Stomach (tissue), 9 donors: ENCODE data around the gene GC. TPM values are rescaled to one million over a fixed set of nuclear protein-coding genes. Genes with fewer than 3 reads are reported as not detected.
"Not testable (repeated sequence)": the region's sequence is repeated elsewhere in the genome, so short reads cannot be mapped to it uniquely, and the experiment has no call there.

Experiments used
- DNase-seq, 2 donors: peaks; one replicate each; pipeline versions ENCODE4 v3.0.0 to v3.0.0-alpha.2; 2013 to 2019
- H3K27ac ChIP-seq, 5 donors: fragments of 200-600 bp in 4 of 5; sonication (generic) in 4 of 5; one replicate each; pipeline ENCODE4 v1.5.1; 2013 to 2019; ENCODE audit warnings: mild to moderate bottlenecking in 1 of 5, moderate library complexity in 1 of 5
- H3K27me3 ChIP-seq, 3 donors: fragments of 200-600 bp; sonication (generic); one replicate each; pipeline ENCODE4 v1.5.1; 2017 to 2019; ENCODE audit warnings: mixed run types in 1 of 3
- H3K36me3 ChIP-seq, 4 donors: fragments of 200-600 bp; sonication (generic); 1 replicate in 3 of 4; 2 replicates in 1 of 4; pipeline ENCODE4 v1.5.1; 2016 to 2019
- H3K4me1 ChIP-seq, 4 donors: fragments of 200-600 bp; sonication (generic); one replicate each; pipeline ENCODE4 v1.5.1; 2016 to 2019
- H3K4me3 ChIP-seq, 4 donors: fragments of 200-600 bp; sonication (generic) in 3 of 4; one replicate each; pipeline ENCODE4 v1.5.1; 2016 to 2019; ENCODE audit warnings: mild to moderate bottlenecking in 1 of 4
- H3K9me3 ChIP-seq, 4 donors: fragments of 200-600 bp; sonication (generic); one replicate each; pipeline ENCODE4 v1.5.1; 2016 to 2019
- EP300 ChIP-seq: sonication (generic); formaldehyde crosslinking; IDR thresholded peaks from one replicate; pipeline ENCODE4 v1.6.1; 2017; ENCODE audit warnings: antibody characterized with exemption
- POLR2A ChIP-seq, 4 donors: fragments of 450-650 bp; IDR thresholded peaks; one replicate each; pipeline ENCODE4 v1.6.1; 2016; ENCODE audit warnings: antibody characterized with exemption in 4 of 4, control low read depth in 2 of 4, mild to moderate bottlenecking in 1 of 4, moderate library complexity in 1 of 4
- POLR2AphosphoS5 ChIP-seq, 3 donors: sonication (generic); formaldehyde crosslinking; IDR thresholded peaks; one replicate each; pipeline ENCODE4 v1.6.1; 2016; ENCODE audit warnings: antibody characterized with exemption in 3 of 3
- WGBS, 5 donors: extraction: QIAGEN DNeasy Blood & Tissue Kit in 3 of 5; methylation state at CpG; one replicate each; pipeline versions ENCODE4 v1.1.5 to v1.1.7; 2013 to 2018; 5-methylcytosine and 5-hydroxymethylcytosine counted together
- intact Hi-C: fragments of 100-400 bp; cut with DNase I; formaldehyde crosslinking; loops from one replicate; pipeline ENCODE4 v1.15.1; 2023; ENCODE audit warnings: low total_unique reads
- polyA plus RNA-seq, 3 donors: library from polyadenylated mRNA; stranded (reverse); fragments of 200-250 nt; gene quantifications; one replicate each; pipeline ENCODE4 v1.2.3, GENCODE V29; 2013
- total RNA-seq, 5 donors: library from RNA; depleted of rRNA; stranded (reverse); fragments of >200 nt; gene quantifications; one replicate each; pipeline versions ENCODE4 v1.1.0 to v1.2.3, GENCODE V29; 2014 to 2016
- TF ChIP-seq, protein P1 (sequence below), 7 experiments: fragments of 450-650 bp in 4 of 7; fragments of 200-600 bp in 3 of 7; sonication (generic) in 3 of 7; IDR thresholded peaks; one replicate each; pipeline ENCODE4 v1.5.1; 2016 to 2019; ENCODE audit warnings: antibody characterized with exemption in 7 of 7, control low read depth in 2 of 7, mild to moderate bottlenecking in 1 of 7
- donor health status: healthy with polysubstance abuse.
- donor health status: Bipolar disorder and iron deficiency.
- donor health status: healthy.

The GC gene
- total and polyA plus RNA-seq, 8 donors = 2.8 to 14.5 (median 8.2) TPM; not detected in 3

DNA sequence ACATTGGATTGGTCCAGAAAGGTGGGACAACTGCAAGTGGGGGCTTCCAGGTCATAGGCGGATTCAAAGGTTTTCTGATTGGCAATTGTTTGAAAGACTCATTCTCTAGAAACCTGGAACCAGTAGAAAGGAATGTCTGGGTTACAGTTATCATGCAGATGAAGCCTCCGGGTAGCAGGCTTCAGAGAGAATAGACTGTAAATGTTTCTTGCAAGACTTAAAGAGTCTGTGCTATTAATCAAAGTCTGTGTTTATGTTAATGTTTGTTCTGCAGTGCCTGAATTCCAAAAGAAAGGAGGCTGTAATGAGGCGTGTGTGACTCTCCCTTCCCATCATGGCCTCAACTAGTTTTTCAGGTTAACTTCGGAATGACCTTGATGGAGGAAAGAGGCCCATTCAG lies 43.9 kb upstream of the GC start:
- intact Hi-C loops = no loop called here
- H3K4me1 ChIP-seq = peaks cover 0 to 9% (median 0%) of the 10 kb centered on the region in 4 donors
- no peak overlapping the region for H3K27ac ChIP-seq
- 54 to 69% (median 60%) methylated on average over 4 of the region's 4 CpGs for WGBS, 5 donors
- DNase-seq = peak in 1 of 2 donors; percentile 13
- H3K9me3 ChIP-seq = no peaks in the 10 kb centered on the region
- TF ChIP-seq, protein P1, sequence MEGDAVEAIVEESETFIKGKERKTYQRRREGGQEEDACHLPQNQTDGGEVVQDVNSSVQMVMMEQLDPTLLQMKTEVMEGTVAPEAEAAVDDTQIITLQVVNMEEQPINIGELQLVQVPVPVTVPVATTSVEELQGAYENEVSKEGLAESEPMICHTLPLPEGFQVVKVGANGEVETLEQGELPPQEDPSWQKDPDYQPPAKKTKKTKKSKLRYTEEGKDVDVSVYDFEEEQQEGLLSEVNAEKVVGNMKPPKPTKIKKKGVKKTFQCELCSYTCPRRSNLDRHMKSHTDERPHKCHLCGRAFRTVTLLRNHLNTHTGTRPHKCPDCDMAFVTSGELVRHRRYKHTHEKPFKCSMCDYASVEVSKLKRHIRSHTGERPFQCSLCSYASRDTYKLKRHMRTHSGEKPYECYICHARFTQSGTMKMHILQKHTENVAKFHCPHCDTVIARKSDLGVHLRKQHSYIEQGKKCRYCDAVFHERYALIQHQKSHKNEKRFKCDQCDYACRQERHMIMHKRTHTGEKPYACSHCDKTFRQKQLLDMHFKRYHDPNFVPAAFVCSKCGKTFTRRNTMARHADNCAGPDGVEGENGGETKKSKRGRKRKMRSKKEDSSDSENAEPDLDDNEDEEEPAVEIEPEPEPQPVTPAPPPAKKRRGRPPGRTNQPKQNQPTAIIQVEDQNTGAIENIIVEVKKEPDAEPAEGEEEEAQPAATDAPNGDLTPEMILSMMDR (IDR thresholded peaks at IDR 0.05) = no peak
- TF ChIP-seq EP300 (no peak), POLR2A (IDR thresholded peaks at IDR 0.05) (no peak), POLR2AphosphoS5 (IDR thresholded peaks at IDR 0.05) (no peak)
- no peaks in the 10 kb centered on the region for H3K27me3 ChIP-seq
- no peak overlapping the region for H3K4me3 ChIP-seq
- no peaks in the 10 kb centered on the region for H3K36me3 ChIP-seq

DNA sequence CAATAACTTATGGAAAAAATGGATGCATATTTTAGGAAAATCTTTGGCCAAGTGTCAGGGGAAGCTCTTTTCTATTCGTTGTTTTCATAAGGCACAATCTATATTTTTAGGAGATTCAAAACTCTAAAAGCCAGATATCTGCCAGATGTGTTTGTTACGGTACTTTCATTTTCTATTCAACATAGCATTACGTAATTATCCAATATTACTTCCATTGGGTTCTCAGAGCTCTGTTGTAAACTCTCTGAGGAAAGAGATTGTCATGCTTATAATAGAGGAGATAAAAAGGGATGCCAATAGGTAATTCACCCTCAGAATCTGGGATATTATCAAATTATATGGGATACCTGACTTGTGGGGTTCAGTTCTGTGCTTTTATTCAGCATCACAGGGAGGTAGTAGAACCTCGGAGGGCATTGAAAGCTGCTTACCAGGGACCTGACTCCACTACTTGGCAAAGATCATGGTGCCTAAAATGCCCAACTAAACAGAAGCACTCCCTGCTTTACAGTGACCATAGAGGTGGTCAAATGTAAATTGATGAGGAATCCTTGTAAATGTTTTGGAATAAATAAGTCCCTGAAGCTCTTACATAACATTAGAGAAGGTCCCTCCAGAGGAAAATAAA lies 32.9 kb upstream of the GC start:
- TF ChIP-seq EP300 (no peak), POLR2AphosphoS5 (IDR thresholded peaks at IDR 0.05) (no peak), POLR2A (IDR thresholded peaks at IDR 0.05) (no peak)
- TF ChIP-seq, protein P1 (IDR thresholded peaks at IDR 0.05) = no peak
- DNase-seq = no peak
- H3K27ac ChIP-seq = no peak overlapping the region
- WGBS, 5 donors = 81 to 85% (median 84%) methylated on average over 4 of the region's 4 CpGs
- no peaks in the 10 kb centered on the region for H3K9me3 ChIP-seq
- H3K36me3 ChIP-seq = no peaks in the 10 kb centered on the region
- H3K4me1 ChIP-seq = no peaks in the 10 kb centered on the region
- H3K27me3 ChIP-seq = no peaks in the 10 kb centered on the region
- no peak overlapping the region for H3K4me3 ChIP-seq
- intact Hi-C loops = no loop called here

DNA sequence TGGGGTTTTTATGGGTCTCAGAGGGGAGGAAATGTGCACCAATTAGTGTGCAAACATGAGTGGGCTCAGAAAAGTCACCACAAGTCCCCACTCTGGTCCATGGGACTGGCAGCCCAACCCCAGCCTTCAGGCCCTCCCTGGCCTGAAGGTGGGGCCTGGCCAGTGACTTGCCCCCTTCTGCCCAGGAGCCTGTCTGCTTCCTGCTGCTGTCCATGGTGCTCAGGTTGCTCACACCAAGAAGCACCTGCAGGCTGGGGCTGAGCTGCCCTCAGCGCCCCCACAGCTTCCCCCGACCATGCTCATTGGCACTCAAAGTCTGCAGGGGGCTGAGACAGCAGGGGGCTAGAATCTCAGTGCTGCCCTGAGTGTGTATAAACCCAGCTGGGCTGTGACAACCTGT lies 30.6 kb upstream of the GC start:
- peak in 1 of 2 donors; percentile 17 for DNase-seq
- no peaks in the 10 kb centered on the region for H3K36me3 ChIP-seq
- H3K4me1 ChIP-seq = no peaks in the 10 kb centered on the region
- intact Hi-C loops = no loop called here
- no peak overlapping the region for H3K27ac ChIP-seq
- H3K9me3 ChIP-seq = no peaks in the 10 kb centered on the region
- H3K4me3 ChIP-seq = no peak overlapping the region
- no peak for TF ChIP-seq EP300
- TF ChIP-seq POLR2AphosphoS5 (IDR thresholded peaks at IDR 0.05) = no peak
- TF ChIP-seq, protein P1 (IDR thresholded peaks at IDR 0.05) = no peak
- TF ChIP-seq POLR2A (IDR thresholded peaks at IDR 0.05) = no peak
- no peaks in the 10 kb centered on the region for H3K27me3 ChIP-seq
- WGBS, 5 donors = 72 to 84% (median 81%) methylated on average over 2 of the region's 2 CpGs; no CpG with 5 or more reads in 1 of the 5 donors

DNA sequence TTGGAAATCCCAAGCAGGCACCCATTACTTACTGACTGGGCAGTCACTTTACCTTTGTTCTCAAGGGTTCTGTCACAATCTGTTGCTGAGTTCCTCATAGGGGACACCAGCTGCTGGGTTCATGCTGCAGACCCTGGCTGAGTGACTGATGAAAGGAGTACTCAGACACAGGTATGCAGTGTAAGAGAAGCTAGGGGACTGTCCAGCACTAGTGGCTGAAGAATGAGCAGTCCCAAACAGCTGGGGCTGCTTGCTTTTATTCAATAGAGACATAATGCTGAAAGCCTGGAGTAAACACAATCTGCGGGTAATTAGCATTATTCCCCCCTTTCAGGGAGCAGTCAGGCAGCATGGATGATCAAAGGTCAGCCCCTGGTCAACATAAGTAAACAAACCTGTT lies 25.9 kb upstream of the GC start:
- DNase-seq, H3K9me3 ChIP-seq, H3K36me3 ChIP-seq, H3K4me1 ChIP-seq, H3K27me3 ChIP-seq, intact Hi-C loops, H3K4me3 ChIP-seq, H3K27ac ChIP-seq: not testable (repeated sequence)
- 28 to 65% (median 36%) methylated on average over 1 of the region's 1 CpG for WGBS, 5 donors

DNA sequence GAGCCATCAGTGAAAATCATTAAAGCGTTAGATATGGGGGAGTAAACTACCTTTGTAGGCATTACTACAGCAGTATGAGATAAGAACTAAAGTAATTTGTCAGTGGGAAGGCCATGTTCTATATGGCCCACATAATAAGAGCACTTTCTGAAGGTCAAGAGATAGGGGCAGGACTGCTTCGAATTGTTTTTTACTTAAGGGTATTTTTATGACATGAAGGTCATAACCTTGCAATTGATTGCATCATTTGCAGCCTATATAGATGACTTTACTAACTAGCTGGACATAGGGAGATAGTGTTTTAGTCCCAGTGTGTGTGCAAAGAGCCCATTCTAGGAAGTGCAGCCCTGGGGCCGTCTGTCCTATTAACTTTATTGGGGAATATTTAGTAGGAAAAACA lies 23.6 kb upstream of the GC start:
- H3K9me3 ChIP-seq = no peaks in the 10 kb centered on the region
- H3K4me1 ChIP-seq = no peaks in the 10 kb centered on the region
- WGBS, 5 donors = 48 to 60% (median 56%) methylated on average over 3 of the region's 3 CpGs
- intact Hi-C loops = no loop called here
- H3K36me3 ChIP-seq = no peaks in the 10 kb centered on the region
- no peak overlapping the region for H3K4me3 ChIP-seq
- H3K27me3 ChIP-seq = no peaks in the 10 kb centered on the region
- no peak overlapping the region for H3K27ac ChIP-seq
- no peak for DNase-seq
- TF ChIP-seq POLR2AphosphoS5 (IDR thresholded peaks at IDR 0.05) (no peak), POLR2A (IDR thresholded peaks at IDR 0.05) (no peak), EP300 (no peak)
- TF ChIP-seq, protein P1 (IDR thresholded peaks at IDR 0.05) = no peak

DNA sequence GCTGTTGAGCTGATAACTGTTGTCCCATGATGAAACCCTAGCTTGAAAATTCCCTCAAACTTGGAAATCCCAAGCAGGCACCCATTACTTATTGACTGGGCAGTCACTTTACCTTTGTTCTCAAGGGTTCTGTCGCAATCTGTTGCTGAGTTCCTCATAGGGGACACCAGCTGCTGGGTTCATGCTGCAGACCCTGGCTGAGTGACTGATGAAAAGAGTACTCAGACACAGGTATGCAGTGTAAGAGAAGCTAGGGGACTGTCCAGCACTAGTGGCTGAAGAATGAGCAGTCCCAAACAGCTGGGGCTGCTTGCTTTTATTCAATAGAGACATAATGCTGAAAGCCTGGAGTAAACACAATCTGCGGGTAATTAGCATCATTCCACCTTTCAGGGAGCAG lies 21.4 kb upstream of the GC start:
- H3K4me3 ChIP-seq, DNase-seq, intact Hi-C loops, H3K27me3 ChIP-seq, H3K9me3 ChIP-seq, H3K4me1 ChIP-seq, H3K27ac ChIP-seq, H3K36me3 ChIP-seq: not testable (repeated sequence)
- 43 to 65% (median 52%) methylated on average over 1 to 2 of the region's 2 CpGs for WGBS, 5 donors

DNA sequence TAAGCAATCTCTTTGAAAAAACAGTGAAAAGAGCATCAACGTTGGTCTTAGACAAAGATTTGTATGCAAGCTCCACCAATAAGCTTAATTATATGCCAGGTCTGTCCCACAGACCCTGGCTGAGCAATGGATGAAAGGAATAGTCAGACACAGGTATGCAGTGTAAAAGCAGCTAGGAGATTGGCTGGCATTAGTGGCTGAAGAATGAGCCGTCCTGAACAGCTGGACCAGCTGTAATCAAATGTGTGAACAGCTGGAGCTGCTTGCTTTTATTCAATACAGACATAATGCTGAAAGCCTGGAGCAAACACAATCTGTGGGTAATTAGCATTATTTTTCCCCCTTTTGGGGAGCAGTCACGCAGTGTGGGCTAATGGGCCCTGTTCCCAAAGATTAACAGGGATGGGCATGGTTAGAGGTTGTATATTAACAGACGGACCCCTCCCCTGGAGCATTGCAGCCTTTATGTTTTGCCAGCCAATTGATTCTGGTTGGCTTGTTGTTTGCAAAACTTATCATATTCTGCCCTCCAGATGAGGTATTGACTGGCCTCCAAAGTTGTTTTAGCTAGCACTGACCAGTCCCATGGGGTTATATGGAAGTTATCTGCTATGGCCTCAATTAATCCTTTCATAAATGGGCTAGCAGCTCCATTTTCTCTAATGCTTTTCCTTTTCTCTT lies 20.3 kb upstream of the GC start:
- H3K27ac ChIP-seq, H3K27me3 ChIP-seq, H3K4me3 ChIP-seq, H3K9me3 ChIP-seq, H3K36me3 ChIP-seq, intact Hi-C loops, H3K4me1 ChIP-seq: not testable (repeated sequence)
- peak in 1 of 2 donors; percentile 19 for DNase-seq
- 14 to 43% (median 25%) methylated on average over 4 of the region's 4 CpGs for WGBS, 5 donors
